ENCODE measurements around the gene PSMA1. TPM values are rescaled to one million over a fixed set of nuclear protein-coding genes. Genes with fewer than 3 reads are reported as not detected.
"Not testable (repeated sequence)": the region's sequence is repeated elsewhere in the genome, so short reads cannot be mapped to it uniquely, and the experiment has no call there.

PSMA1 gene
- polyA plus RNA-seq, 3 donors: 163 to 228 (median 201) TPM

DNA sequence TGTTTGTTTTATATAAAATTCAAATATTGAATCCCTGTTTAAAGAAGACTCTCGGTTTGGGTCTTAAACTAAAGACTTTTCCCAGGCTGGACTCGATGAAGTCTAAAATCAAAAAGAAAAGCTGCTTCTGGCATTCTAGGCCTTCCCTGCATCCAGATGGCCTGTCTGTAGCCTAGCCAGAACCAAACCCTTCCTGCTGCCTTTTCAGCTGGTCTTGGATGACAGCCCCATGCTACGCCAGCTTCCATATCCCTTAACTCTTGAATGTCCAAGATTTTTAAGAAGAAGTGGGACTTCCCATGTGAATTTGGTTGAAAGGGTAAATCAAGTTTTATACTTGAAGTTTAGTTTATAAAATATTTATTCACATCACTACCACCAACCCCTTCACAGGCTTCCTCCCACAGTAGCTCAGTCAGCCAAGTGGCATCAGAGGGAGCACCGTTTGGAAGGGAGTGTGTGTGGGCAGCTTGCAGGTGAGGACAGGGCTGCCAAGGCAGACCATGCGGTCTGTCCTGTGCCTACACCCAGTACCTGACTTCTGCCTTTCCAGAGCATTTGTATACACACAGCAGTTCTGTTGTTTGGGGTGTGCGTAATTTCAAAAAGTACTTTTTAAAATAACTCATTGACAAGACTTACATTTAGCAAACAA, 18.2 kb upstream of the PSMA1 start:
- Histone ChIP-seq H3K36me3 (replicated peaks in 1 of 2; ENCODE audit: control insufficient read depth in 1 of 2, insufficient read depth in 2 of 2, low read length in 2 of 2) (no peaks in the 10 kb centered on the region), H2AFZ (ENCODE audit: insufficient read depth, low read depth, low read length, poor library complexity, severe bottlenecking) (no peak overlapping the region), H3K4me2 (replicated peaks; ENCODE audit: extremely low read depth, low read length, poor library complexity, severe bottlenecking) (no peak overlapping the region), H3K4me1 (ENCODE audit: control insufficient read depth in 1 of 2, insufficient read depth in 2 of 2, low read length in 2 of 2) (peaks cover 46 to 54% of the 10 kb centered on the region in 2 donors), H3K27me3 (ENCODE audit: control insufficient read depth in 2 of 2, insufficient read depth in 2 of 2, low read length in 2 of 2) (no peaks in the 10 kb centered on the region), H3K4me3 (replicated peaks in 1 of 3; ENCODE audit: low read depth in 2 of 3, low read length in 3 of 3) (no peak overlapping the region), H3K9me3 (replicated peaks in 1 of 2; ENCODE audit: control insufficient read depth in 1 of 2, insufficient read depth in 1 of 2, low read length in 2 of 2) (no peaks in the 10 kb centered on the region), H3K79me2 (ENCODE audit: insufficient read depth, low read length) (peaks cover 3% of the 10 kb centered on the region), H3K9ac (ENCODE audit: insufficient read depth, low read length, poor library complexity, severe bottlenecking) (no peak overlapping the region), H3K27ac (ENCODE audit: low read depth in 1 of 2, low read length in 2 of 2) (no peak overlapping the region), H4K20me1 (ENCODE audit: insufficient read depth, low read length) (no peaks in the 10 kb centered on the region)
- intact Hi-C loops (cut with micrococcal nuclease): loop anchor here in 1 of 2 donors (5.0 kb wide), 2 partner anchors 104 to 369 kb away; partner anchors contain the start of gene PDE3B
- TF ChIP-seq, protein P1, sequence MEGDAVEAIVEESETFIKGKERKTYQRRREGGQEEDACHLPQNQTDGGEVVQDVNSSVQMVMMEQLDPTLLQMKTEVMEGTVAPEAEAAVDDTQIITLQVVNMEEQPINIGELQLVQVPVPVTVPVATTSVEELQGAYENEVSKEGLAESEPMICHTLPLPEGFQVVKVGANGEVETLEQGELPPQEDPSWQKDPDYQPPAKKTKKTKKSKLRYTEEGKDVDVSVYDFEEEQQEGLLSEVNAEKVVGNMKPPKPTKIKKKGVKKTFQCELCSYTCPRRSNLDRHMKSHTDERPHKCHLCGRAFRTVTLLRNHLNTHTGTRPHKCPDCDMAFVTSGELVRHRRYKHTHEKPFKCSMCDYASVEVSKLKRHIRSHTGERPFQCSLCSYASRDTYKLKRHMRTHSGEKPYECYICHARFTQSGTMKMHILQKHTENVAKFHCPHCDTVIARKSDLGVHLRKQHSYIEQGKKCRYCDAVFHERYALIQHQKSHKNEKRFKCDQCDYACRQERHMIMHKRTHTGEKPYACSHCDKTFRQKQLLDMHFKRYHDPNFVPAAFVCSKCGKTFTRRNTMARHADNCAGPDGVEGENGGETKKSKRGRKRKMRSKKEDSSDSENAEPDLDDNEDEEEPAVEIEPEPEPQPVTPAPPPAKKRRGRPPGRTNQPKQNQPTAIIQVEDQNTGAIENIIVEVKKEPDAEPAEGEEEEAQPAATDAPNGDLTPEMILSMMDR (IDR thresholded peaks at IDR 0.05): no peak
- Mint-ChIP-seq H3K27me3 (ENCODE audit: low read depth in 3 of 3) (no peaks in the 10 kb centered on the region), H3K36me3 (no peaks in the 10 kb centered on the region), H3K4me3 (no peak overlapping the region), H3K9me3 (no peaks in the 10 kb centered on the region), H3K4me1 (peaks cover 45% of the 10 kb centered on the region), H3K27ac (peak overlapping the region in 3 of 7 donors; percentile 30 to 77 (median 44))
- WGBS (ENCODE audit: insufficient coverage): 80% methylated on average over 1 of the region's 6 CpGs
- DNase-seq: no peak

DNA sequence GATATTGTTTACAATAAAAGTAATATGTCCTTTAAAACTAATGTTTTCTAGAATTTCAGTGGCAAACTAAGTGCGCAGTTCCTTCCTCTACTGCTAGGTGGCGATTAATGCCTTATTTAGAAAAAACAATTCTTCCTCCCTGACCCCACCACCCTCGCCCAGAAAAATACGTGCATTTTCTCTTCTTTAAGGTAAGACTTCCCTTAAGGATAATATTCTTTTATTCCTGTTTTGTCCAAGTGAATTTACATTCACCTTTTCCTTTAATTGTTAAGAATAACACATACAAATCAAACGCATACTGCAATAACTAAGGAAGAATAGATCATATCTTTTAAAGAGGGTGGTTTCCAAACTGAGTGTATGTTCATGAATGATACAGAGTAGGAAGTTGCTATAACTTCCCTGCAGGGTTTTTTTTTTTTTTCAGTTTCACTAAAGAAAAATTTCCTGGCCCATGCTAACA, 17.0 kb upstream of the PSMA1 start:
- Histone ChIP-seq H3K27ac (ENCODE audit: low read depth in 1 of 2, low read length in 2 of 2) (peak overlapping the region in 1 of 2 donors; percentile 86), H3K79me2 (ENCODE audit: insufficient read depth, low read length) (peaks cover 3% of the 10 kb centered on the region), H3K27me3 (ENCODE audit: control insufficient read depth in 2 of 2, insufficient read depth in 2 of 2, low read length in 2 of 2) (no peaks in the 10 kb centered on the region), H3K36me3 (replicated peaks in 1 of 2; ENCODE audit: control insufficient read depth in 1 of 2, insufficient read depth in 2 of 2, low read length in 2 of 2) (no peaks in the 10 kb centered on the region), H3K9ac (ENCODE audit: insufficient read depth, low read length, poor library complexity, severe bottlenecking) (peak overlapping the region; percentile 34), H3K9me3 (replicated peaks in 1 of 2; ENCODE audit: control insufficient read depth in 1 of 2, insufficient read depth in 1 of 2, low read length in 2 of 2) (no peaks in the 10 kb centered on the region), H3K4me2 (replicated peaks; ENCODE audit: extremely low read depth, low read length, poor library complexity, severe bottlenecking) (peak overlapping the region; percentile 68), H3K4me1 (ENCODE audit: control insufficient read depth in 1 of 2, insufficient read depth in 2 of 2, low read length in 2 of 2) (peaks cover 34 to 41% of the 10 kb centered on the region in 2 donors), H2AFZ (ENCODE audit: insufficient read depth, low read depth, low read length, poor library complexity, severe bottlenecking) (peak overlapping the region; percentile 11), H4K20me1 (ENCODE audit: insufficient read depth, low read length) (no peaks in the 10 kb centered on the region), H3K4me3 (replicated peaks in 1 of 3; ENCODE audit: low read depth in 2 of 3, low read length in 3 of 3) (peak overlapping the region; percentile 21 to 67 (median 49))
- Mint-ChIP-seq H3K9me3 (no peaks in the 10 kb centered on the region), H3K27ac (peak overlapping the region; percentile 79 to 92 (median 89)), H3K36me3 (no peaks in the 10 kb centered on the region), H3K4me1 (peaks cover 33% of the 10 kb centered on the region), H3K27me3 (ENCODE audit: low read depth in 3 of 3) (no peaks in the 10 kb centered on the region), H3K4me3 (peak overlapping the region; percentile 51 to 59)
- TF ChIP-seq, protein P1 (IDR thresholded peaks at IDR 0.05): peak; percentile 87
- intact Hi-C loops (cut with micrococcal nuclease): loop anchor here in 1 of 2 donors (5.0 kb wide), 2 partner anchors 105 to 370 kb away; partner anchors contain the start of gene PDE3B
- WGBS (ENCODE audit: insufficient coverage): no CpG with 5 or more reads among the region's 5 CpGs
- DNase-seq: peak; percentile 37 to 70 (median 69)

DNA sequence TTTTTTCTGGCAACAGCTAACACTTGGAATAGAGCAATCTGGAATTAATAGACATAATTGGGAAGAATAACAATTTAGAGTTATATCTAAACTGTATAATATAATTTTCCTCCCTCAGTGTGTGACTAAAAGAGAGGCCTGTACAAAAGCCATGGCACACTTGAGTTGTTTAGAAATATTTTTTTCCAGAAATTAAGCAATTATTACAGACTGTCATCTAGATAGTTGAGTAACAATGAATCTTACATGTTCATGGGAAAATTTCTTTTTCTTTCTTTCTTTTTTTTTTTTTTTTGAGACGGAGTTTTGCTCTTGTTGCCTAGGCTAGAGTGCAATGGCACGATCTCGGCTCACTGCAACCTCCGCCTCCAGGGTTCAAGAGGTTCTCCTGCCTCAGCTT, 15.0 kb upstream of the PSMA1 start:
- H3K27ac Mint-ChIP-seq; H4K20me1 ChIP-seq (ENCODE audit: insufficient read depth, low read length); H3K9ac ChIP-seq (ENCODE audit: insufficient read depth, low read length, poor library complexity, severe bottlenecking); H3K36me3 ChIP-seq (replicated peaks in 1 of 2; ENCODE audit: control insufficient read depth in 1 of 2, insufficient read depth in 2 of 2, low read length in 2 of 2); H3K4me3 ChIP-seq (replicated peaks in 1 of 3; ENCODE audit: low read depth in 2 of 3, low read length in 3 of 3); H2AFZ ChIP-seq (ENCODE audit: insufficient read depth, low read depth, low read length, poor library complexity, severe bottlenecking); H3K4me2 ChIP-seq (replicated peaks; ENCODE audit: extremely low read depth, low read length, poor library complexity, severe bottlenecking); H3K9me3 Mint-ChIP-seq; H3K9me3 ChIP-seq (replicated peaks in 1 of 2; ENCODE audit: control insufficient read depth in 1 of 2, insufficient read depth in 1 of 2, low read length in 2 of 2); H3K79me2 ChIP-seq (ENCODE audit: insufficient read depth, low read length); DNase-seq; H3K36me3 Mint-ChIP-seq; H3K4me3 Mint-ChIP-seq; H3K27ac ChIP-seq (ENCODE audit: low read depth in 1 of 2, low read length in 2 of 2); H3K27me3 Mint-ChIP-seq (ENCODE audit: low read depth in 3 of 3); H3K27me3 ChIP-seq (ENCODE audit: control insufficient read depth in 2 of 2, insufficient read depth in 2 of 2, low read length in 2 of 2): not testable (repeated sequence)
- H3K4me1 Mint-ChIP-seq: peaks cover 16% of the 10 kb centered on the region
- 100% methylated on average over 3 of the region's 4 CpGs for WGBS (ENCODE audit: insufficient coverage)
- intact Hi-C loops (cut with micrococcal nuclease): loop anchor here in 1 of 2 donors (5.0 kb wide), 2 partner anchors 107 to 372 kb away; partner anchors contain the start of gene PDE3B
- peaks cover 19 to 21% of the 10 kb centered on the region in 2 donors for H3K4me1 ChIP-seq (ENCODE audit: control insufficient read depth in 1 of 2, insufficient read depth in 2 of 2, low read length in 2 of 2)

Data from CD14-positive monocyte (primary cell).